Ishikawa (cell line): Measurements from ENCODE around the gene KATNAL1.

Experiments used
- EGR1 ChIP-seq: IDR thresholded peaks from 2 replicates; pipeline ENCODE4 v1.6.1; 2012
- EP300 ChIP-seq: IDR thresholded peaks from 2 replicates; pipeline ENCODE4 v1.6.1; 2012; ENCODE audit warnings: borderline replicate concordance
- ZBTB7A ChIP-seq: IDR thresholded peaks from 2 replicates; pipeline ENCODE4 v1.6.1; 2012; ENCODE audit warnings: low read depth
- TF ChIP-seq, protein P1 (sequence below): IDR thresholded peaks from 2 replicates; pipeline ENCODE4 v1.6.1; 2012; ENCODE audit warnings: low read depth, mild to moderate bottlenecking
- TF ChIP-seq, protein P2 (sequence below): IDR thresholded peaks from 2 replicates; pipeline ENCODE4 v1.6.1; 2012

DNA sequence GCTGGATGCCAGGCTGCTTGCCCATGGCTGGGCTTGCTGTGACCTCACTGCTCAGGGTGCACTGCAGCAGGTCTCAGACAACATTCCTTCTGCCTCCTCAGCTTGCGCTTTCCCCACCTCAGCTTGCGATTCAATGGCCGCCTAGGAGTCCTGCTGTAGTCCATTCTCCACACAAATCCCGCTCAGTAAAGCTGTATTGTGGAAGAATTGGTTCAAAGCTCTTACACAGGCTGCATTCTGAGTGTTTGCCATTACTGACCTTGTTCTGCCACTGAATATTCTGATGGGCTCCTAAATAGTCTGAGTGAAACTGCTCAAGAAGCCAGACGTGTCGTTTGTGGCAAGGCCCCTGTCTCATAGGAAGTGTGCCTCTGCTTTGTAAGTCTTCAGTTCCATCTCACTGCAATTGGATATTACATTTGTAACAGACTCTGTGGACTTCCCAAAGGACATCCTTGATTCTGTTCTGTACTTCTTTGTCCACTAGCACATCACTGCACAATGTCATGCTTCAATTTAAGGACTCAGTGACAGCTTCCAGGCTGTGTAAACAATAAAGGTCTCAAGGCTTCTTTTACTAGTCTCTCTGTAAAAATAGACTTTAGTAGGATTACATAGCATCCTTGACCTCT, 49.8 kb downstream of the KATNAL1 start:
- TF ChIP-seq EGR1 (no peak), EP300 (no peak), ZBTB7A (no peak)
- TF ChIP-seq, protein P1, sequence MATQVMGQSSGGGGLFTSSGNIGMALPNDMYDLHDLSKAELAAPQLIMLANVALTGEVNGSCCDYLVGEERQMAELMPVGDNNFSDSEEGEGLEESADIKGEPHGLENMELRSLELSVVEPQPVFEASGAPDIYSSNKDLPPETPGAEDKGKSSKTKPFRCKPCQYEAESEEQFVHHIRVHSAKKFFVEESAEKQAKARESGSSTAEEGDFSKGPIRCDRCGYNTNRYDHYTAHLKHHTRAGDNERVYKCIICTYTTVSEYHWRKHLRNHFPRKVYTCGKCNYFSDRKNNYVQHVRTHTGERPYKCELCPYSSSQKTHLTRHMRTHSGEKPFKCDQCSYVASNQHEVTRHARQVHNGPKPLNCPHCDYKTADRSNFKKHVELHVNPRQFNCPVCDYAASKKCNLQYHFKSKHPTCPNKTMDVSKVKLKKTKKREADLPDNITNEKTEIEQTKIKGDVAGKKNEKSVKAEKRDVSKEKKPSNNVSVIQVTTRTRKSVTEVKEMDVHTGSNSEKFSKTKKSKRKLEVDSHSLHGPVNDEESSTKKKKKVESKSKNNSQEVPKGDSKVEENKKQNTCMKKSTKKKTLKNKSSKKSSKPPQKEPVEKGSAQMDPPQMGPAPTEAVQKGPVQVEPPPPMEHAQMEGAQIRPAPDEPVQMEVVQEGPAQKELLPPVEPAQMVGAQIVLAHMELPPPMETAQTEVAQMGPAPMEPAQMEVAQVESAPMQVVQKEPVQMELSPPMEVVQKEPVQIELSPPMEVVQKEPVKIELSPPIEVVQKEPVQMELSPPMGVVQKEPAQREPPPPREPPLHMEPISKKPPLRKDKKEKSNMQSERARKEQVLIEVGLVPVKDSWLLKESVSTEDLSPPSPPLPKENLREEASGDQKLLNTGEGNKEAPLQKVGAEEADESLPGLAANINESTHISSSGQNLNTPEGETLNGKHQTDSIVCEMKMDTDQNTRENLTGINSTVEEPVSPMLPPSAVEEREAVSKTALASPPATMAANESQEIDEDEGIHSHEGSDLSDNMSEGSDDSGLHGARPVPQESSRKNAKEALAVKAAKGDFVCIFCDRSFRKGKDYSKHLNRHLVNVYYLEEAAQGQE: no peak
- TF ChIP-seq, protein P2, sequence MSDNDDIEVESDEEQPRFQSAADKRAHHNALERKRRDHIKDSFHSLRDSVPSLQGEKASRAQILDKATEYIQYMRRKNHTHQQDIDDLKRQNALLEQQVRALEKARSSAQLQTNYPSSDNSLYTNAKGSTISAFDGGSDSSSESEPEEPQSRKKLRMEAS: no peak
